ENCODE data around the gene GJD3. TPM values are rescaled to one million over a fixed set of nuclear protein-coding genes. Genes with fewer than 3 reads are reported as not detected.
A peak's percentile ranks its signal among the peaks of the same experiment; 100 is the strongest.

GJD3 gene
- total RNA-seq, 2 experiments from 2014 or later = not detected

GRCh38 chr17:40327735-40328385, 36.7 kb downstream of the GJD3 start:
- ATAC-seq (ENCODE audit: poor library complexity) = no peak
- H3K27ac Mint-ChIP-seq = peak overlapping the region; percentile 99
- POLR2A ChIA-PET = interaction anchor here (0.7 to 4.7 kb wide), 17 partner anchors 9 to 1360 kb away, joined by 3 to 30 read pairs (median 7); partner anchors contain the start of genes EIF1 and RARA
- H3K27me3 Mint-ChIP-seq = no peaks in the 10 kb centered on the region
- intact Hi-C loops (cut with DNase I, micrococcal nuclease) = no loop called here
- no peak for TF ChIP-seq CTCF (IDR thresholded peaks at IDR 0.05)
- H3K4me3 Mint-ChIP-seq = peak overlapping the region; percentile 84
- peaks cover 38% of the 10 kb centered on the region for H3K36me3 Mint-ChIP-seq (ENCODE audit: low read depth)
- Histone ChIP-seq H3K4me3 (ENCODE audit: low read length) (peak overlapping the region; percentile 49), H3K27me3 (ENCODE audit: control insufficient read depth in 1 of 2, insufficient read depth in 2 of 2, low read length in 2 of 2) (no peaks in the 10 kb centered on the region), H3K9me3 (ENCODE audit: control insufficient read depth in 1 of 2, insufficient read depth in 1 of 2, low read length in 2 of 2) (no peaks in the 10 kb centered on the region), H3K4me1 (ENCODE audit: insufficient read depth, low read length) (peaks cover 99% of the 10 kb centered on the region), H3K27ac (ENCODE audit: low read depth in 1 of 2, low read length in 2 of 2) (peak overlapping the region; percentile 92 to 99), H3K36me3 (ENCODE audit: insufficient read depth, low read length) (peaks cover 25% of the 10 kb centered on the region)
- no peak for DNase-seq
- H3K4me1 Mint-ChIP-seq (ENCODE audit: low read depth) = peaks cover 93% of the 10 kb centered on the region
- CTCF ChIA-PET = interaction anchor here (1.0 to 3.9 kb wide), 8 partner anchors 10 to 212 kb away, joined by 3 to 30 read pairs (median 4); no protein-coding TSS in a partner anchor
- H3K9me3 Mint-ChIP-seq = no peaks in the 10 kb centered on the region

GRCh38 chr17:40327244-40327729, 37.2 kb downstream of the GJD3 start:
- Histone ChIP-seq H3K4me3 (ENCODE audit: low read length) (peak overlapping the region; percentile 49), H3K4me1 (ENCODE audit: insufficient read depth, low read length) (peaks cover 99% of the 10 kb centered on the region), H3K27ac (ENCODE audit: low read depth in 1 of 2, low read length in 2 of 2) (peak overlapping the region; percentile 92 to 99), H3K9me3 (ENCODE audit: control insufficient read depth in 1 of 2, insufficient read depth in 1 of 2, low read length in 2 of 2) (no peaks in the 10 kb centered on the region), H3K36me3 (ENCODE audit: insufficient read depth, low read length) (peaks cover 19% of the 10 kb centered on the region), H3K27me3 (ENCODE audit: control insufficient read depth in 1 of 2, insufficient read depth in 2 of 2, low read length in 2 of 2) (no peaks in the 10 kb centered on the region)
- H3K36me3 Mint-ChIP-seq (ENCODE audit: low read depth) = peaks cover 38% of the 10 kb centered on the region
- intact Hi-C loops (cut with DNase I, micrococcal nuclease) = no loop called here
- H3K4me3 Mint-ChIP-seq = peak overlapping the region; percentile 84
- ATAC-seq (ENCODE audit: poor library complexity) = no peak
- no peak for TF ChIP-seq CTCF (IDR thresholded peaks at IDR 0.05)
- DNase-seq = peak in 2 of 14 experiments; percentile 20 to 41
- no peaks in the 10 kb centered on the region for H3K9me3 Mint-ChIP-seq
- ChIA-PET CTCF (interaction anchor here (1.0 to 3.9 kb wide), 7 partner anchors 9 to 213 kb away, joined by 3 to 30 read pairs (median 3); no protein-coding TSS in a partner anchor), POLR2A (interaction anchor here (0.6 to 4.7 kb wide), 16 partner anchors 8 to 215 kb away, joined by 3 to 30 read pairs (median 8); partner anchors contain the start of gene RARA)
- H3K27me3 Mint-ChIP-seq = no peaks in the 10 kb centered on the region
- H3K27ac Mint-ChIP-seq = peak overlapping the region; percentile 99
- peaks cover 93% of the 10 kb centered on the region for H3K4me1 Mint-ChIP-seq (ENCODE audit: low read depth)

- Histone ChIP-seq H3K4me1 (ENCODE audit: insufficient read depth, low read length) (peaks cover 99% of the 10 kb centered on the region), H3K27ac (ENCODE audit: low read depth in 1 of 2, low read length in 2 of 2) (peak overlapping the region; percentile 92 to 99), H3K27me3 (ENCODE audit: control insufficient read depth in 1 of 2, insufficient read depth in 2 of 2, low read length in 2 of 2) (no peaks in the 10 kb centered on the region), H3K36me3 (ENCODE audit: insufficient read depth, low read length) (peaks cover 14% of the 10 kb centered on the region), H3K4me3 (ENCODE audit: low read length) (peak overlapping the region; percentile 49), H3K9me3 (ENCODE audit: control insufficient read depth in 1 of 2, insufficient read depth in 1 of 2, low read length in 2 of 2) (no peaks in the 10 kb centered on the region)
- DNase-seq (no peak), ATAC-seq (ENCODE audit: poor library complexity) (no peak)
- ChIA-PET CTCF (interaction anchor here (1.0 to 3.9 kb wide), 5 partner anchors 9 to 213 kb away, joined by 3 to 30 read pairs (median 3); no protein-coding TSS in a partner anchor), POLR2A (interaction anchor here (0.6 to 4.7 kb wide), 20 partner anchors 8 to 346 kb away, joined by 3 to 30 read pairs (median 6); partner anchors contain the start of genes PSMD3, RARA and WIPF2)
- peak overlapping the region; percentile 84 for H3K4me3 Mint-ChIP-seq
- peaks cover 96% of the 10 kb centered on the region for H3K4me1 Mint-ChIP-seq (ENCODE audit: low read depth)
- intact Hi-C loops (cut with DNase I, micrococcal nuclease) = no loop called here
- H3K36me3 Mint-ChIP-seq (ENCODE audit: low read depth) = peaks cover 41% of the 10 kb centered on the region
- TF ChIP-seq CTCF (IDR thresholded peaks at IDR 0.05) = no peak
- no peaks in the 10 kb centered on the region for H3K9me3 Mint-ChIP-seq
- H3K27me3 Mint-ChIP-seq = no peaks in the 10 kb centered on the region
- H3K27ac Mint-ChIP-seq = peak overlapping the region; percentile 99
Measured at GRCh38 chr17:40326832-40327199, 37.7 kb downstream of the GJD3 start.

Data from CD4-positive, alpha-beta T cell (primary cell).